Smooth muscle cell (in vitro differentiated cells): Measurements from ENCODE around the gene ATP1B3. TPM values are rescaled to one million over a fixed set of nuclear protein-coding genes. Genes with fewer than 3 reads are reported as not detected.
A peak's percentile ranks its signal among the peaks of the same experiment; 100 is the strongest.

Source experiments
- DNase-seq: peaks from one replicate; lab custom pipeline; 2025; ENCODE audit not compliant: unreplicated experiment; lab: John Stamatoyannopoulos, UW
- H2AFZ ChIP-seq: fragments of 200-600 bp; sonication (generic); 2 replicates; pipeline ENCODE4 v1.6.0; 2016; ENCODE audit warnings: antibody characterized with exemption, low read depth, mild to moderate bottlenecking
- H3F3A ChIP-seq: fragments of 200-600 bp; sonication (generic); 2 replicates; pipeline ENCODE4 v1.6.0; 2017; ENCODE audit warnings: antibody characterized with exemption, low read depth
- H3K27ac ChIP-seq: fragments of 200-600 bp; sonication (generic); 2 replicates; pipeline ENCODE4 v1.5.1; 2016; ENCODE audit warnings: low read depth, mild to moderate bottlenecking
- H3K27me3 ChIP-seq: fragments of 200-600 bp; sonication (generic); 2 replicates; pipeline ENCODE4 v1.6.1; 2016; ENCODE audit warnings: low read depth, mild to moderate bottlenecking
- H3K36me3 ChIP-seq: fragments of 200-600 bp; sonication (generic); 2 replicates; pipeline ENCODE4 v1.5.1; 2016; ENCODE audit warnings: low read depth
- H3K4me1 ChIP-seq: fragments of 200-600 bp; sonication (generic); 2 replicates; pipeline ENCODE4 v1.5.1; 2016; ENCODE audit warnings: low read depth
- H3K4me2 ChIP-seq: fragments of 200-600 bp; sonication (generic); 2 replicates; pipeline ENCODE4 v1.6.0; 2016; ENCODE audit warnings: mild to moderate bottlenecking
- H3K4me3 ChIP-seq: fragments of 200-600 bp; sonication (generic); 2 replicates; pipeline ENCODE4 v1.5.1; 2016; ENCODE audit warnings: mild to moderate bottlenecking
- H3K79me2 ChIP-seq: fragments of 200-600 bp; sonication (generic); 2 replicates; pipeline ENCODE4 v1.6.0; 2016; ENCODE audit warnings: low read depth, mild to moderate bottlenecking
- H3K9ac ChIP-seq: fragments of 200-600 bp; sonication (generic); 2 replicates; pipeline ENCODE4 v1.6.0; 2016; ENCODE audit warnings: low read depth
- H3K9me3 ChIP-seq: fragments of 200-600 bp; sonication (generic); replicated peaks from 2 replicates; pipeline ENCODE4 v1.5.1; 2016; ENCODE audit warnings: low read depth
- H4K20me1 ChIP-seq: fragments of 200-600 bp; sonication (generic); 2 replicates; pipeline ENCODE4 v1.6.0; 2016; ENCODE audit warnings: low read depth
- whole genome bisulfite sequencing: methylation state at CpG from one replicate; pipeline ENCODE4 v1.1.7; 2016; ENCODE audit warnings: low lambda C conversion rate; 5-methylcytosine and 5-hydroxymethylcytosine counted together
- polyA plus RNA-seq: library from polyadenylated mRNA; unstranded; fragments of >200 nt; fragmentation: Nextera tagmentation; extraction: Ambion mirVana; gene quantifications from 2 replicates; pipeline ENCODE4 v1.2.1, GENCODE V29; 2016
- total RNA-seq: library from RNA; depleted of rRNA; stranded (reverse); fragments of >200 nt; gene quantifications from 2 replicates; pipeline ENCODE4 v1.2.3, GENCODE V29; 2014
- TF ChIP-seq, protein P1 (sequence below): fragments of 200-600 bp; sonication (generic); IDR thresholded peaks from 2 replicates; pipeline ENCODE4 v1.5.1; 2017; ENCODE audit warnings: borderline replicate concordance, mild to moderate bottlenecking, antibody characterized with exemption; ENCODE audit not compliant: insufficient read depth, poor library complexity, severe bottlenecking

The ATP1B3 gene
- total and polyA plus RNA-seq, 2 experiments from 2014 or later, result 89.2 to 250 TPM

DNA sequence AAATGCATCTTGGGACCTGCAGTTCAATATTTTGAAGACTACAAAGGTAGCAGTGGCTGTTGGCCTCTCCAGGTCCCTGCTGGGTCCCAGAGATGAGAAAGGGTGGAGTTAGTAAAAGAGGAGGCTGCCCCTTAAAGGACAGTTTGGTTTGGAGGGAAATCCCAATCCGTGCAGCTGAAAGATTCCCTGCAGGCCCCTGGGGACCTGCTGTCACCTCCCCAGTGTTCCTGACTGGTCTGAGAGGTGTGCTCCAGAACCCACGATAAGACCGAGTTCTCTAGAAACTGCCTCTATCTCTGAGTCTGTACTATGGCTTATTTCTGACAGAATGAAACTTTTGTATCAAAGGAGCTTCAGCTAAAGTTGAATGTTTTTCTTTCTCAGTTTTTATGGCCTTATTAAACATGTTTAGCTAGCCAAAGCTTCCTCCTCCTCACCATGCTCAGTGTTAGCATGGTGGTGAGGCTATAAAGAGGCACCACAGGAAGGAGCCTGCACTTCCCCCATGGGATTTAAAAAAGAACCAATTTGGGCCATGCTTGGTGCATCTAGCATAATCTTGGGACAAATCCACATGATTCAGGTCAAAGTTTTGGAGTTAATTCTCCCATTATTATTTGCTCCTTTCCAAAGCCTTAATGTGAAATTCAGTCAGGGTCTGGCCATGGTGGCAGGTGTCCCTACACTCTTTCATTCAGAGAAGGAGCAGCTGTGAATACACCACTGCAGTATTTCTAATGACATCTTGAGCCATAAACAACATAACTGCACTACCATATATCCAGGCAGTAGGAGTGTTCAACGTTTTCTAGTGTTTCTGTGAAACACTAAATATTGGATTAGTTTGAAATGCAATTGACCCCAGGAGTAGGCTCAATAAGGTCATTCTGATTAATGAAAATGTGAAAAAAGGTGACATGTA lies 74.4 kb downstream of the ATP1B3 start:
- H3K36me3 ChIP-seq, result no peaks in the 10 kb centered on the region
- TF ChIP-seq, protein P1, sequence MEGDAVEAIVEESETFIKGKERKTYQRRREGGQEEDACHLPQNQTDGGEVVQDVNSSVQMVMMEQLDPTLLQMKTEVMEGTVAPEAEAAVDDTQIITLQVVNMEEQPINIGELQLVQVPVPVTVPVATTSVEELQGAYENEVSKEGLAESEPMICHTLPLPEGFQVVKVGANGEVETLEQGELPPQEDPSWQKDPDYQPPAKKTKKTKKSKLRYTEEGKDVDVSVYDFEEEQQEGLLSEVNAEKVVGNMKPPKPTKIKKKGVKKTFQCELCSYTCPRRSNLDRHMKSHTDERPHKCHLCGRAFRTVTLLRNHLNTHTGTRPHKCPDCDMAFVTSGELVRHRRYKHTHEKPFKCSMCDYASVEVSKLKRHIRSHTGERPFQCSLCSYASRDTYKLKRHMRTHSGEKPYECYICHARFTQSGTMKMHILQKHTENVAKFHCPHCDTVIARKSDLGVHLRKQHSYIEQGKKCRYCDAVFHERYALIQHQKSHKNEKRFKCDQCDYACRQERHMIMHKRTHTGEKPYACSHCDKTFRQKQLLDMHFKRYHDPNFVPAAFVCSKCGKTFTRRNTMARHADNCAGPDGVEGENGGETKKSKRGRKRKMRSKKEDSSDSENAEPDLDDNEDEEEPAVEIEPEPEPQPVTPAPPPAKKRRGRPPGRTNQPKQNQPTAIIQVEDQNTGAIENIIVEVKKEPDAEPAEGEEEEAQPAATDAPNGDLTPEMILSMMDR, result no peak
- peaks cover 4% of the 10 kb centered on the region for H4K20me1 ChIP-seq
- H3K9ac ChIP-seq, result no peak overlapping the region
- no peak overlapping the region for H3K27ac ChIP-seq
- H3K4me2 ChIP-seq, result no peak overlapping the region
- no peaks in the 10 kb centered on the region for H3K27me3 ChIP-seq
- no peaks in the 10 kb centered on the region for H3K79me2 ChIP-seq
- H3K4me1 ChIP-seq, result peaks cover 13% of the 10 kb centered on the region
- no peaks in the 10 kb centered on the region for H3F3A ChIP-seq
- no peaks in the 10 kb centered on the region for H3K9me3 ChIP-seq
- no peak overlapping the region for H3K4me3 ChIP-seq
- WGBS, result 72% methylated on average over 4 of the region's 4 CpGs
- no peak overlapping the region for H2AFZ ChIP-seq
- DNase-seq, result no peak

DNA sequence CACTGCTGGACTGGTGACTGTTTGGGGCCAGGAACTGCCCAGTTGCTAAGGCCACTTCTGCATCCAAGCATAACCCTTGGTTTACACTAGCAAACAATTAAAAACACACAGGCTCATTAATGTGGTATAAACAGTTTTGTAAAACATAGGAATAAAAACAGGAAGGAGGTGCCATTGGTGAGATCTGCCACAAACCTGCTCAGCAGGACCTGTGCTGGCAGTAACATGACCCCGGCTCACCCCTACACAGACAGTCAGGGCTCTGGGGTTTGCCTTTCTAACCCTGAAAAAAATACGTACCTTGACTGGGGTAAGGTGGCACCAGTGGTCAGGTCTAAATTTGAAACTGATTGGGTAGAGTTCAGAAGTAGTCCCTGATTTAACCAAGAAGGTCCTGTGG lies 76.2 kb downstream of the ATP1B3 start:
- no peaks in the 10 kb centered on the region for H3K27me3 ChIP-seq
- WGBS, result 100% methylated on average over 2 of the region's 2 CpGs
- no peaks in the 10 kb centered on the region for H3K79me2 ChIP-seq
- H3K36me3 ChIP-seq, result no peaks in the 10 kb centered on the region
- TF ChIP-seq, protein P1, result no peak
- H3K4me1 ChIP-seq, result peaks cover 13% of the 10 kb centered on the region
- peaks cover 4% of the 10 kb centered on the region for H4K20me1 ChIP-seq
- H3K9ac ChIP-seq, result no peak overlapping the region
- no peak overlapping the region for H2AFZ ChIP-seq
- H3K27ac ChIP-seq, result no peak overlapping the region
- H3K4me2 ChIP-seq, result no peak overlapping the region
- no peak overlapping the region for H3K4me3 ChIP-seq
- no peaks in the 10 kb centered on the region for H3K9me3 ChIP-seq
- DNase-seq, result no peak
- no peaks in the 10 kb centered on the region for H3F3A ChIP-seq

DNA sequence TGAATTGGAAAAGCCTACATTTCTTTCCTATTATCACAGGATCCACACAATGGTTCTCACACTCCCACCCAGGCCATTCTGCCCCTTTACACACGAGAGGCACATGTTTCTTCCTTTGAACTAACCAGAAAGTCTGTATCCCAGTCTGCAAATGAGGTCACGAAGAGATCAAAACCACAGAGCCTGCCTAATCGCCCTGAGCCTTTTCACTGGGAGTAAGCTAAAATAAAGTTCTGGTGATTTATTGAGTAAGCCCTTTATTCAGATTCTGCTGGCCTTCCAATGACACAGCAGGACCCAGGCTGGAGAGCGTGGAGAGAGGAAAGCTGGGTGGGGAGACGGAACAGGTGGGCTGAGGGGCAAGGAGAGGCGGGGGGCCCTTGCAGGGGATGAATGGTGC lies 78.7 kb downstream of the ATP1B3 start:
- Histone ChIP-seq H2AFZ (no peak overlapping the region), H3K9me3 (no peaks in the 10 kb centered on the region), H3K4me1 (peaks cover 16% of the 10 kb centered on the region), H3K27ac (peak overlapping the region; percentile 25), H3K79me2 (no peaks in the 10 kb centered on the region), H4K20me1 (peaks cover 4% of the 10 kb centered on the region), H3K9ac (peak overlapping the region; percentile 9), H3K27me3 (no peaks in the 10 kb centered on the region), H3F3A (peaks cover 3% of the 10 kb centered on the region), H3K36me3 (no peaks in the 10 kb centered on the region), H3K4me3 (no peak overlapping the region), H3K4me2 (peak overlapping the region; percentile 37)
- TF ChIP-seq, protein P1, result no peak
- DNase-seq, result no peak
- 35% methylated on average over 6 of the region's 6 CpGs for WGBS
